ENCODE measurements around the gene ZIC1. TPM values are rescaled to one million over a fixed set of nuclear protein-coding genes. Genes with fewer than 3 reads are reported as not detected.

ZIC1 gene
- total RNA-seq, 1 experiment from 2014 or later = not detected

GRCh38 chr3:147368151-147368550 is 41.0 kb upstream of the ZIC1 start:
- Mint-ChIP-seq H3K4me1 (peaks cover 24 to 53% of the 10 kb centered on the region in 2 experiments), H3K9me3 (peaks cover 0 to 2% of the 10 kb centered on the region in 2 experiments; a peak in 1 of 5 replicates), H3K27ac (no peak overlapping the region), H3K4me3 (no peak overlapping the region; a peak in 1 of 5 replicates), H3K36me3 (ENCODE audit: insufficient read depth in 1 of 3, low read depth in 3 of 3) (no peaks in the 10 kb centered on the region; a peak in 1 of 7 replicates), H3K27me3 (ENCODE audit: low read depth) (peaks cover 98% of the 10 kb centered on the region)
- Histone ChIP-seq H3T11ph (ENCODE audit: low read length) (no peak overlapping the region), H3K14ac (ENCODE audit: insufficient read depth, low read length) (no peak overlapping the region), H3K4me2 (ENCODE audit: insufficient read depth, insufficient read length, low read length) (no peak overlapping the region), H4K8ac (replicated peaks; ENCODE audit: insufficient read length, low read depth, low read length) (no peak overlapping the region), H2BK120ac (ENCODE audit: low read depth, low read length, poor library complexity, severe bottlenecking) (no peak overlapping the region), H2BK20ac (ENCODE audit: low read depth, low read length, poor library complexity, severe bottlenecking) (no peak overlapping the region), H4K5ac (ENCODE audit: insufficient read length, low read depth, low read length) (no peak overlapping the region), H3K79me1 (ENCODE audit: insufficient read depth, low read depth, low read length, poor library complexity, severe bottlenecking) (no peaks in the 10 kb centered on the region), H3K27me3 (ENCODE audit: insufficient read depth, low read length) (peaks cover 71% of the 10 kb centered on the region), H3K27ac (ENCODE audit: insufficient read length, low read depth, low read length) (no peak overlapping the region), H3K79me2 (ENCODE audit: insufficient read depth, low read length) (no peaks in the 10 kb centered on the region), H3K23ac (ENCODE audit: insufficient read length, low read depth, low read length) (no peak overlapping the region), H2BK15ac (ENCODE audit: low read depth, low read length) (no peak overlapping the region), H2AFZ (ENCODE audit: low read length) (no peak overlapping the region), H3K4me1 (ENCODE audit: insufficient read depth, low read length) (no peaks in the 10 kb centered on the region), H2BK12ac (ENCODE audit: insufficient read length, low read depth, low read length) (no peak overlapping the region), H2BK5ac (ENCODE audit: insufficient read length, low read length) (no peak overlapping the region), H3K9me3 (ENCODE audit: control insufficient read depth, low read depth, low read length) (no peaks in the 10 kb centered on the region), H3K18ac (ENCODE audit: insufficient read length, low read depth, low read length) (no peak overlapping the region), H4K20me1 (ENCODE audit: control insufficient read depth, insufficient read depth, insufficient read length) (no peaks in the 10 kb centered on the region), H3K56ac (ENCODE audit: insufficient read length, low read depth, low read length) (no peak overlapping the region), H3K9ac (ENCODE audit: extremely low read depth, insufficient read length, low read length) (no peak overlapping the region), H2AK5ac (ENCODE audit: insufficient read length, low read length) (no peak overlapping the region), H4K91ac (ENCODE audit: insufficient read length, low read depth, low read length) (no peak overlapping the region), H3K4ac (ENCODE audit: low read depth, low read length) (no peak overlapping the region), H3K23me2 (ENCODE audit: insufficient read length, low read depth, low read length, poor library complexity, severe bottlenecking) (no peaks in the 10 kb centered on the region)
- WGBS (ENCODE audit: extremely low coverage, insufficient read length, low lambda C conversion rate) = no CpG with 5 or more reads among the region's 2 CpGs
- no peak for TF ChIP-seq CTCF (conservative IDR thresholded peaks at IDR 0.05)
- no peak for DNase-seq
